ENCODE measurements around the gene NREP. TPM values are rescaled to one million over a fixed set of nuclear protein-coding genes. Genes with fewer than 3 reads are reported as not detected.

Gene NREP
- total and polyA plus RNA-seq, 10 of the 15 experiments (the other 5 are each of a cell fraction or from before 2014, with no cell fraction given): 20.6 to 117 (median 32.2) TPM

GRCh38 chr5:111697215-111697614, 59.8 kb downstream of the NREP start:
- Histone ChIP-seq H3K79me2 (ENCODE audit: control insufficient read depth, insufficient read depth, low read length) (no peaks in the 10 kb centered on the region), H3K4me2 (ENCODE audit: control insufficient read depth, insufficient read depth) (no peak overlapping the region), H4K20me1 (ENCODE audit: control insufficient read depth, insufficient read depth) (no peaks in the 10 kb centered on the region), H3K9ac (ENCODE audit: control insufficient read depth, insufficient read depth, low read length) (no peak overlapping the region), H3K27ac (ENCODE audit: control insufficient read depth, insufficient read depth) (no peak overlapping the region), H3K9me3 (replicated peaks; ENCODE audit: control insufficient read depth, insufficient read depth, low read length) (no peaks in the 10 kb centered on the region), H3K36me3 (ENCODE audit: control insufficient read depth in 2 of 2, insufficient read depth in 2 of 2, low read length in 1 of 2) (no peaks in the 10 kb centered on the region), H3K4me1 (ENCODE audit: control insufficient read depth, insufficient read depth, low read length) (no peaks in the 10 kb centered on the region), H3K4me3 (no peak overlapping the region), H2AFZ (ENCODE audit: control insufficient read depth, low read depth, low read length) (no peak overlapping the region), H3K27me3 (replicated peaks in 1 of 2; ENCODE audit: control insufficient read depth in 2 of 2, insufficient read depth in 2 of 2, low read length in 1 of 2) (no peaks in the 10 kb centered on the region)
- ATAC-seq: no peak
- WGBS (ENCODE audit: insufficient coverage, insufficient replicate concordance, low lambda C conversion rate, missing lambda C conversion rate): 50% methylated on average over 6 of the region's 6 CpGs
- CTCF ChIA-PET: no interaction called here
- FAIRE-seq: no peak
- in situ Hi-C loops (cut with MboI): no loop called here
- no TSS peak for BruUV-seq (replicated peaks)
- RAD21 ChIA-PET (ENCODE audit: unreplicated experiment): no interaction called here
- SMC1A ChIA-PET (ENCODE audit: uncharacterized antibody, unreplicated experiment): no interaction called here
- no peak for DNase-seq (ENCODE audit: low read depth, low spot score)
- intact Hi-C loops (cut with micrococcal nuclease; ENCODE audit: unreplicated experiment): no loop called here
- POLR2A ChIA-PET: no interaction called here
- no peak for TF ChIP-seq SMAD5 (IDR thresholded peaks at IDR 0.05; ENCODE audit: low read depth)
- TF ChIP-seq SREBF1 (IDR thresholded peaks at IDR 0.05; ENCODE audit: low read length): no peak
- no peak for TF ChIP-seq ZBTB11 (CRISPR knock-in tag; IDR thresholded peaks at IDR 0.05)
- no peak for TF ChIP-seq ATF2 (IDR thresholded peaks at IDR 0.05; ENCODE audit: low read length)
- TF ChIP-seq ZNF592 (IDR thresholded peaks at IDR 0.05): no peak
- TF ChIP-seq RELB (IDR thresholded peaks at IDR 0.05; ENCODE audit: low read depth): no peak
- no peak for TF ChIP-seq FOXK2 (IDR thresholded peaks at IDR 0.05)
- no peak for TF ChIP-seq CBFB (IDR thresholded peaks at IDR 0.05; ENCODE audit: low read depth)
- TF ChIP-seq RCOR1 (conservative IDR thresholded peaks at IDR 0.05; ENCODE audit: low read depth, low read length): no peak
- no peak for TF ChIP-seq ASH2L (IDR thresholded peaks at IDR 0.05; ENCODE audit: borderline replicate concordance, low read depth)
- no peak for TF ChIP-seq ZNF384 (IDR thresholded peaks at IDR 0.05; ENCODE audit: borderline replicate concordance, low read depth, low read length)
- no peak for TF ChIP-seq USF2 (IDR thresholded peaks at IDR 0.05; ENCODE audit: borderline replicate concordance, low read depth, low read length)
- TF ChIP-seq FOS (IDR thresholded peaks at IDR 0.05; ENCODE audit: borderline replicate concordance, extremely low read depth, insufficient read length): no peak
- no peak for TF ChIP-seq IRF4 (IDR thresholded peaks at IDR 0.05; ENCODE audit: low read depth, low read length)

All from GM12878 (cell line).